Rectal smooth muscle tissue (tissue), 1 donor: ENCODE measurements around the gene DLD.

Source experiments
- H3K27ac ChIP-seq: one replicate; pipeline ENCODE4 v1.7.0; 2013; ENCODE audit warnings: low read depth, low read length, inconsistent platforms
- H3K27me3 ChIP-seq: one replicate; pipeline ENCODE4 v1.7.0; 2013; ENCODE audit warnings: low read length; ENCODE audit not compliant: control insufficient read depth, insufficient read depth
- H3K36me3 ChIP-seq: one replicate; pipeline ENCODE4 v1.7.0; 2013; ENCODE audit warnings: low read length; ENCODE audit not compliant: control insufficient read depth, insufficient read depth
- H3K4me1 ChIP-seq: one replicate; pipeline ENCODE4 v1.7.0; 2013; ENCODE audit warnings: low read length; ENCODE audit not compliant: control insufficient read depth, insufficient read depth
- H3K4me3 ChIP-seq: one replicate; pipeline ENCODE4 v1.7.0; 2013; ENCODE audit warnings: low read length
- H3K9ac ChIP-seq: one replicate; pipeline ENCODE4 v1.7.0; 2013; ENCODE audit warnings: low read length

DLD gene

DNA sequence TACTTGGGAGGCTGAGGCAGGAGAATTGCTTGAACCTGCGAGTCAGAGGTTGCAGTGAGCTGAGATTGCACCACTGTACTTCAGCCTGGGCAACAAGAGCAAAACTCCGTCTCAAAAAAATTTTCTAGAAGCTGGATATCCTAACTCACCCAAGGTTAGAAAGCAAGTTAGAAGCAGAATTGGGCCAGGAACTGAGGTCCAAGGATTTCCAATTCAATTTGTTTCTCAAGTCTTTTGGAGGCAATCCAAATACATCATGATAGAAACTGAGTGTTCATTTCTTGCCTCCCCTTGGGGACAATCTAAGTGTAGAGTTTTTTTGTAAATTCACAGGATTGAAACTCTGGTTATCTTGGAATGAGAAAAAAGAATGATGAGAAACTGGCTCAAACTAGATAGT, 66.5 kb downstream of the DLD start:
- Histone ChIP-seq H3K9ac (no peak overlapping the region), H3K4me1 (peaks cover 30% of the 10 kb centered on the region), H3K4me3 (no peak overlapping the region), H3K36me3 (peaks cover 17% of the 10 kb centered on the region), H3K27me3 (no peaks in the 10 kb centered on the region), H3K27ac (peak overlapping the region; percentile 59)

DNA sequence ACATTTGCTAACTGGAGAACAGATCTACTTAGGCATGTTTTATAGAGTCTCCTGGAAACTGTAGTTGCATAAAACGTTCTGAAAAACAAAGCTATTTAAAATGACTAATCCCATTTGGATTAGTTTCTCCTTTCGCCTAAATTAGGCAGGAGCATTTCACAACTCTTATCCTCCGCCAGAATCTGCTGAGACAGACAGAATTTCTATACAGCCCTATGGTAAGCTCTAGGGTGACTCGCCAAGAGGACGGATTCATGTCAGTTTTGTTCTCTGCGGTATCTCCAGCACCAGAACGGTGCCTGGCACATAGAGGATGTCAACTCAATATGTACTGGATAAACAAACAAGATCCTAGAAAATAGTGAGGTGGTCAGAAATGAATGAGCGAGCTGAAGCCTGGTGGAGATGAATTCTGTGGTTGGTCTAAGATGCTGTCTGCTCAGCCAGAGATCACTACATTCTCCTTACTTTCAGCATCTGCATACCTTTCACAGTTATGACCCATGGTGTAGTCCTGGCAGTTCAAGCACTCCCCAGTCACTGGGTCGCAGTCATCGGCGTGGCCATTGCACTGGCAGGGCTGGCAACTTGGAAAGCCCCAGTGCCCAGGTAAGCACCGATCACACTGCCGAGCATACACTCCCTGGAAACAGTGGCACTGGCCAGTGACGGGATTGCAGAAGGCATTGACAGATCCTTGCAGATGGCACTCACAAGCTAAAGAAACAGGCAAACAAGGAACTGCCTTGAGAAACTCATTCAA, 68.0 kb downstream of the DLD start:
- H3K27me3 ChIP-seq, result no peaks in the 10 kb centered on the region
- peak overlapping the region; percentile 59 for H3K27ac ChIP-seq
- no peak overlapping the region for H3K9ac ChIP-seq
- H3K4me3 ChIP-seq, result no peak overlapping the region
- peaks cover 14% of the 10 kb centered on the region for H3K36me3 ChIP-seq
- H3K4me1 ChIP-seq, result peaks cover 19% of the 10 kb centered on the region

DNA sequence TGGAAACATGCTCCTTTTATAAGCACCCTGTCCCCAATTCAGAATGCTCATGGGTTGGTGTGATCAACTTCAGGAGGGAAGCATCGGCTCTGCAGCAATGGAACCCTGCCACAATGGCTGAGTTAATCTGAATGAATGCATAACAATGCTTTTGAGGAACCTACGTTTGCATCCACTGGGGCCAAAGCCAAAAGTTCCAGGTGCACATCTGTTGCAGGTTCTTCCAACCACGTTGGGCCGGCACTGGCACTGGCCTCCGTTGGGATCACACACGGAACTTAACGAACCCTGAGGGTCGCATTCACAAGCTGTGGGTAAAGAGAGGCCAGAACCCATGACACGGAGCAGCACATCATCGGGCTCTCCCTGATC, 68.5 kb downstream of the DLD start:
- Histone ChIP-seq H3K27me3 (no peaks in the 10 kb centered on the region), H3K27ac (peak overlapping the region; percentile 59), H3K36me3 (peaks cover 17% of the 10 kb centered on the region), H3K4me3 (no peak overlapping the region), H3K4me1 (peaks cover 18% of the 10 kb centered on the region), H3K9ac (no peak overlapping the region)

DNA sequence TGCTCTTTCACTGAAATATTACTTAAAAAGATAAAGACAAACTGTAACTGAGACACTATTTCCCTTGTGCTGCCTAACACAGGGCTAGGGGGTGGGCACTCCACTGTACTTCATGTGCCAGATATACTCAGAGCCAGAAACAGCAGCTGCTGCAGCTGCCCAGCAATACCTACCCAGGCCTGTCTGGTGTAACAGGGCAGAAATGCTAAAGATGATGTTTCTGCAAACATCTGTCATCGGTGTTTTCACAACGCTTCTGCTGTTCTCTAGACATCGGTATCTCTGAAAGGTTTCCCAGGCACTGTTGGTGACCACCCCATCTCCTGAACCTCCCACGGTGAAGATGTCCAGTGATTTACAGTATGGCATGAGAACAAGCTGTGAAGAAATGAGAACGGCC, 69.3 kb downstream of the DLD start:
- Histone ChIP-seq H3K36me3 (peaks cover 19% of the 10 kb centered on the region), H3K27ac (peak overlapping the region; percentile 59), H3K4me1 (peaks cover 18% of the 10 kb centered on the region), H3K9ac (no peak overlapping the region), H3K4me3 (no peak overlapping the region), H3K27me3 (no peaks in the 10 kb centered on the region)

DNA sequence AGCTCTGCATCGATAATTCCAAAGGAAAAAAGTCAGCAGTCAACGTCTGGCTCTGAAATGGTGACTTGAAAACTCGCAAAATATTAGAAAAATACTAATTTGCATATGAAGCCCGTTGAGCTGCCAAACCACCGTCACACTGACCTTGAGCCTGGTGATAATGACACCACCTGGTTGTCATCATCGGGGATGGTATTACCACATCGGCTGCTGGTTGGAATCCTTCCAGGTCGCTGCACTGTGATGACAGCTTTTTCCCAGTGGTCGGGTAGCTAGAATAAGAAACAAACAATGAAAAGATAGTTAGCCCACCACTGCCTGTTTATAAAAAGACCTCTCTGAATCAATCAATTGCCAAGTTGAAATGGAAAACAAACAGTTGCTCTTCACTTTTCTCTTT, 70.4 kb downstream of the DLD start:
- Histone ChIP-seq H3K27ac (no peak overlapping the region), H3K4me1 (peaks cover 17% of the 10 kb centered on the region), H3K4me3 (no peak overlapping the region), H3K9ac (no peak overlapping the region), H3K36me3 (peaks cover 17% of the 10 kb centered on the region), H3K27me3 (no peaks in the 10 kb centered on the region)

DNA sequence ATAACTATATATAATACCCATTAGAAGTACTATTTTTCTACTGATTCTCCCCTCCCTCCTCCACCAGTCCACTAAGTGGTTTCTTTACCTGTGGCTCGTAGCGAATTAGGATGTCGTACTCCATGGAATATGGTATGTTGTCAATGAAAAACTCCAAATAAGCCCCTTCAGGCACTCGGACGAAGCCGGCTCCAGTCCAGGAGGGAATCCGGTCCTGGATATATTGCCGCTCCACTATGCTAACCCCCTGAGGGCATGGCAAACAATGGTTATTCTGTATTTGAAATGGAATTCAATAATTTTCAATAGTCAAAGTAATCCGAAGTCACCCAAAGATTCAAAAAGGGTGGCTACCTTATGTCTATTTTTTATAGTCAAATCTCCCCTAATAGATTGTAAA, 71.8 kb downstream of the DLD start:
- Histone ChIP-seq H3K4me3 (no peak overlapping the region), H3K27ac (no peak overlapping the region), H3K36me3 (peaks cover 15% of the 10 kb centered on the region), H3K27me3 (no peaks in the 10 kb centered on the region), H3K4me1 (peaks cover 16% of the 10 kb centered on the region), H3K9ac (no peak overlapping the region)

DNA sequence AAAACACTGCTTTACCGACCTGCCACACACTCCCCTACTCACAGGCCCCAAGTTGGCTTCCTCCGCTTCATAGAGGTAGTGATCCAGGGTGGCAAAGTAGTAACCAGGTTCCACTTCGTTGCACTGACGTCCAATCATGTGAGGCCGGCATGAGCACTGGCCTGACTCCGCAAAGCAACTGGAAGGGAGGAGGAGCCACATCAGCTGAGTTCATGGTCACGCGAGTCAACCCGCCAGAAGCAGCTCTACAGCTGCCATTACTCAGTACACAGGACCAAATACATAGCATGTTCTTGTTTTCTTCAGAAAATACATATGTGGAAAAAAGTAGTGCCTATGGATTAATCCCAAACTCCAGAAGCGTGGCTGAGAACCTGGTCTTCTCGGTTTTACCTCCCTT, 73.5 kb downstream of the DLD start:
- H3K27ac ChIP-seq, result no peak overlapping the region
- H3K27me3 ChIP-seq, result no peaks in the 10 kb centered on the region
- peaks cover 6% of the 10 kb centered on the region for H3K4me1 ChIP-seq
- no peak overlapping the region for H3K4me3 ChIP-seq
- H3K9ac ChIP-seq, result no peak overlapping the region
- H3K36me3 ChIP-seq, result peaks cover 10% of the 10 kb centered on the region

DNA sequence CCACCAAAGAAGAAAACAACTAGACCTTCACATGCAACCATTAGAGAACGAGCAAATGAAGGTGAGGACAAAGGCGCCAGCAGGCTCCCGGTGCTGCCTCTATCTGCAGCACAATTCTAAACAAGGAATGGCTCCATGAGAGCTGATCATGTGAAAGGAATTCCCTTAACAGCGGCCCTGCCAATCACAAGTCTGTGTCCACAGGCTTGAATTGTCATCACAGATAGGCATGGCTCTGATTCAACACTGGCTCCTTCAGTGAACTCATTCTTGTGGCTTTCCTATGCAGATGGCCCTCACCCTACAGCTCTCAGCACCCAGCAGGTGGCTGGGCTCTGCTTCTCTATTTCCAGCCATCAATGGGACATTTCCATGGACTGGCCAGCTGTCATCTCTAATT, 75.7 kb downstream of the DLD start:
- Histone ChIP-seq H3K9ac (no peak overlapping the region), H3K36me3 (peaks cover 15% of the 10 kb centered on the region), H3K27ac (no peak overlapping the region), H3K4me1 (peaks cover 5% of the 10 kb centered on the region), H3K27me3 (no peaks in the 10 kb centered on the region), H3K4me3 (no peak overlapping the region)

DNA sequence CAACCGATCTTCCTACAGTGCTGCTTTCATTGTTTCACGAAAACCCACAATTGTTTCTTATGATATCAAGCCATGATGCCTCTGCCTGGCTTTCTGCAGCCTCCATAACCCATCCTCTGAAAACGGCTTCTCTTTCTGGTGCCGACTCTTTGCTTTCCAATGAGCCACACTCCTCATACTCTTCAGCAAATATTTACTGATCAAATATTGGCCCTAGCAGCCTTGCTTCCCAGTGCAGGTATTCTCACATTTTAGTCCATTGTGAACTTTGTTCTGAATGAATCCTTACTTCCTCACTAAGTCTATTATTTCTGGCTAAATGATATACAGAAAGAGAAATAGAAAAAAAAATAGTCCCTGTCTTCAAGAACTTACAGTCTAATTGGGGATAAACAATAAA, 76.4 kb downstream of the DLD start:
- H3K9ac ChIP-seq, result no peak overlapping the region
- H3K4me3 ChIP-seq, result no peak overlapping the region
- H3K36me3 ChIP-seq, result peaks cover 15% of the 10 kb centered on the region
- H3K4me1 ChIP-seq, result peaks cover 6% of the 10 kb centered on the region
- H3K27me3 ChIP-seq, result no peaks in the 10 kb centered on the region
- H3K27ac ChIP-seq, result no peak overlapping the region

DNA sequence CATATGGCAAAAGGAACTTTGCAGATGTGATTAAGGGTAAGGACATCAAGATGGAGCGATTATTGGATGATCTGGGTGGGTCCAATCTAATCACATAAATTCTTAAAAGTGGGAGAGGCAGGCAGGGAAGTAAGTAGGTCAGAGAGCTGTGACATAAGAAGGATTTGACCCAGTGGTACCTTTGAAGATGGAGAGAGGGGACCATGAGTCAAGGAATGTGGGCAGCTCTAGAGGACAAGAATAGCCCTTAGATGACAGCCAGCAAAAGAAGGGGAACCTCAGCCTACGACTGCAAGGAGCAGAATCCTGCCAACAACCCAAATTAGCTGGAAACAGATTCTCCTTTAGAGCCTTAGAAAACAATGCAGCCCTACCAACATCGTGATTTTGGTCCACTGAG, 77.5 kb downstream of the DLD start:
- peak overlapping the region; percentile 12 for H3K27ac ChIP-seq
- peaks cover 9% of the 10 kb centered on the region for H3K4me1 ChIP-seq
- peaks cover 15% of the 10 kb centered on the region for H3K36me3 ChIP-seq
- H3K9ac ChIP-seq, result no peak overlapping the region
- no peak overlapping the region for H3K4me3 ChIP-seq
- H3K27me3 ChIP-seq, result no peaks in the 10 kb centered on the region

DNA sequence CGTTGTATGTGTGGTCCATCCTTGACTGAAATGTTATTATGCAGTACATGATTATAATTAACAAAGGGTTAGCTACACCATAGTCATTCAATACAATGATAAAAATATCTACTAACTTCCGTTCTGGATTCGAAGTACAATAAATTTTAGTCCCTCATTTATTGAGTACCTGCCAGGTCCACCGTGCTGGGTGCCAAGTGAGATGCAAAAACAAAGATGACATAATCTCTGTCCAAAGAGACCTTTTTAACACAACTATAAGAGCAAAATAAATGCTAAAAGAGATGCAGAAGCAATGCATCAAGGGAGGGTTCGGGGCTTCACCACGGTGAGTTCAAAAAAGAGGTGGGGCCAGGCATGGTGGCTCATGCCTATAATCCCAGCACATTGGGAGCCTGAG, 78.9 kb downstream of the DLD start:
- H3K9ac ChIP-seq, result no peak overlapping the region
- H3K27ac ChIP-seq, result peak overlapping the region; percentile 32
- no peaks in the 10 kb centered on the region for H3K27me3 ChIP-seq
- peaks cover 11% of the 10 kb centered on the region for H3K36me3 ChIP-seq
- H3K4me1 ChIP-seq, result peaks cover 9% of the 10 kb centered on the region
- H3K4me3 ChIP-seq, result no peak overlapping the region
